NK-92 treated with Interleukin-12 subunit alpha and Interleukin-12 subunit beta, amount 100 ng/mL, for 24 hours (cell line): ENCODE data around the gene F3.

Source experiments
- DNase-seq: peaks from one replicate; lab custom pipeline; 2025; lab: John Stamatoyannopoulos, UW

Gene F3

DNA sequence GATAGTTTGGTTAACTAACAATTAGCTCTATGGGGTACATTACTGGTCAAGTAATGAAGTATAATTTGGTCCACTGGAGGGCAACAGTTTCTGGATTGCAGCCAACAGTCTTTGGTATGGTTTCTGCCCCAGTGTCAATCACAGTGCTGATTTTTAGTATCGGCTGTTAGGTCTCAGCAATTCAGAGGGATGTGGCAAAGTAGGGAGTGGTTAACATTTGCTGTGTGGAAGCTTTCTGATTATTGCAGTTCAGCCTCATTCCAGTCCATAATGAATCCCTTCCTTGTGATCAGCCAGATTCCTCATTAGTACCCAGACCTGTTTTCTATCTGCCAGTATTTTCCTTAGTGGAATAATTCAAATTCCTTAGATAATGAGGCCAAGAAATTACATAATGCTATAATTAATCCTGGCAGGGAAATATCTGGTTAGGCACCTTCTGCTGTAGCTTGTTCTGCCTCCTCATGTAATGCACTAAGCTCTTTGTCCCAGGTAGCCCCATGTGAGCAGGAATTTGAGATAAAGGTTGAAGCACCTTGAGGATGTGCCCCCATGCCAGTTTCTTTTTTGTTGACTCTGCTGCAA lies 14.0 kb downstream of the F3 start:
- no peak for DNase-seq

GRCh38 chr1:94526152-94526980 lies 15.2 kb downstream of the F3 start:
- DNase-seq: no peak

DNA sequence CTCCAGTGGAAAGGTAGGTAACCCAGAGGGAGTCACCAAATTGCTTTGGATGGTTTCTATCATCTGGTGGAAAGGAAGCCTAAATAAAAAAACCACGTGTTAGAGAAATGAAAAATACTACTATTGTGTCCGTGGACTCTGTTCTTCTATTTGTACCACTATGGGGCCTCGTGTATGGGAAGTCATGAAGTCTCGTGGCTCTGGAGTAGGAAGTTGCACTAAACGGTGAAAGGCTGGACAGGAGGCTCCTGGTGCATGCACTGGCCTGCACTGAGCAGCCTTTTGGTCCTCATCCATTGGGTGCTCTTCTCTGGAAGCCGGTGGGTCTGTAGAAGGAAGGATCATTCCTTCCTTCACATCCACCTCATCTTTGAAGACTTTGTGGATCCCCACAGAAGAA lies 17.0 kb downstream of the F3 start:
- DNase-seq: no peak

DNA sequence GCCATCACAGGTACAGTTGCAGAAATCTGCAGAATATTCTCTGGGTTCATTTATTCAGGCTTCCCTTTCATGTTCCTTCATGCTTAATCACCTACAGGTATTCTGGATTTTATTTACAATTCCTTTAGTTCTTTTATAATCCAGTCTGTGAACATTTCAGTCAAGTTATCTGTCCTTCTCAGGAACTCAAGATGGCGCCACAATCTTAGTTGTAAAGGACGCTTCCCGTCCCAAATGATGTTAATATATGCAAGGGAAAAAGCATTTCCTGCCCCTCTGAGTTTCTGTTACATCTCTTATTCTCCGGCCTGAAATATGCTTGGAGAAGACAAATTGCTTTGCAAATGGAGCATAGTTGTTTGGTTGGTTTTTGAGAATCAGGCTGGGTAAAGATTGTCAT lies 19.3 kb downstream of the F3 start:
- DNase-seq: no peak

DNA sequence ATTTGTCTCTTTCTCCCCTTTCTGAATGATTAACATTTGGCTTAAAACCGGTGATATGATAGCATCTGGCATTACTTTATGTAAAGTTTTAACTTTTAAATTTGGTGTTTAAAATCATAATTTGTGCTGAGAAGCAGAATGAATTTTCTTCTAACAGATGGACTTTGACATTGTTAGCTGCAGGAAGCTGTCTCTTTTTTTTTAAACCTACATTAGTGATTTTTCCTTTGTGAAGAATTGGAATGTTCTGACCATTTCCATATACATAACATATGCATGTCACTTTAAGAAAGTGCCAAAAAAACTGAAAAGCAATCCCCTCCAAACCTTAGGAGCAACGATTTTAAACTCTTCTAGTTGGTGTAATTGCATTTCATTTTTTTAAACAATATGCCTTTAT lies 22.2 kb downstream of the F3 start:
- no peak for DNase-seq

DNA sequence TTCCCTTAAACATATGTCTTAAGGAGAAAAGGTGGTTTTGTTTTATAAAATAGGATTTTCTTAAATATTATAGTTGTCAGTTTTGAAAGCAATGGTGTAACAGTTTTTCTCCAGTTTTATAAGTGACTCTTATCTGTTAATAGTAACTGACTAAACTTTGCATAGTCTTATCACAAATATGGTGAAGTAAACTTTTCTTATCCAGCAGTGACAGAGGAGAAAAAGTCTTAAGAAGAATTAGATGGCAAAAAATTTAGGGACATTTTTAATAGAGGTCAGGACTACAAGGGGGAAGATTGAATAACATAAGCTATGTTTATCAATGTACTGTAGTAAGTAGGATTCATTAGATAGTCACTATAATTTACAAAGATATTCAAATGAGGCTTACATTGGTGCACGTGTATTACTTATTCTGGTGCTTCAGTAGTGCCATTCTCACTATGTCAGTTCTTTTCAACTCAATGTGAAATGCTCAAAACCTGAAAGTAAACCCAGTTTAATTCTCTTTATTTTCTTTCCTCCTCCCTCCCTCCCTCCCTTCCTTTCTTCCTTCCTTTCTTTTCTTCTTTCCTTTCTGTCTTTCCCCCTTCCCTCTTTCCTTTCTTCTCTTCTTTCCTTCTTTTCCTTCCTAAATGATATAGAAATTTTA lies 26.1 kb downstream of the F3 start:
- DNase-seq: no peak

DNA sequence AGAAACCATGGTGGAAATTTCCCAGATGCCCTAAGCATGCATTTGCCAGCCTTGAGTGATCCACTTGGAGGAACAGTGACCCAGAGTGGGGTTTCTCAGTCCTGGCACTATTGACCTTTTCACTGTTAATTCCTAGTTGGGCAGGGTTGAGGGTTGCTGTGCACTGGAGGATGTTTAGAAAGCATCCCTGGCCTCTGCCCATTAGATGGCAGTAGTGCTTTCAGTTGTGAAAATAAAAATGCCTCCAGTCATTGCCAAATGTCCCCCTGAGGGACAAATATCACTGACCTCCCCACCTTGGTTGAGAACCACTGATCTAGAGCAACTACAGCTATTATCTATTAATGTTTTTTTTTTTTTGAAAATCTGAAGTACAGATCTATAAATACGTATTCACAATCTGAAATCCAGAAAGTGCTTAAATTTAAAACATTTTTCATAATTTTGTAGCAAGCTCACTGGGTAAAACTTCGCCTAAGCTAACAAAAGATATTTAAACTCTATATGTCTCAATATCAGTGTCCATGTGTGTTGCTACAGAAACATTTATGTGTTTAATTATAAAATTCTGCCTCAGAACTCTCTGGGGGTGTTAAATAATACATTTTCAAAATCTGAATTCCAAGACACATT lies 27.3 kb downstream of the F3 start:
- DNase-seq: no peak

DNA sequence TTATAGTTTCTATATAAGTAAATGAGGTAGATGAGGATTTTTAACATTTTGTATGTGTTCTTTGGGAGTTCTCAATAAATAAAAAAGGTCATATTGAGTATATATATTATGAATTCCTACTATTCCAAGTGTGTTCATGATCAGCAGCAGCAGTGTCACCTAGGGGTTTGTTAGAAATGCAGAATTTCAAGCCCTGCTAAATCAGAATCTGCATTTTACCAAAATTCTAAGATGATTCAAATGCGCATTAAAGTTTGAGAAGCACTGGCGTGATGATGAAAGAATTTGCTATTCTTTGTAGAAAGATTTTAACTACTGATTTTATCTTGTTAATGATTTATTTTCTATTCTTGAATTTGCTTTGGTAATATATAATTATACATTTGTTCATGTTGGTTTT lies 28.7 kb downstream of the F3 start:
- no peak for DNase-seq

DNA sequence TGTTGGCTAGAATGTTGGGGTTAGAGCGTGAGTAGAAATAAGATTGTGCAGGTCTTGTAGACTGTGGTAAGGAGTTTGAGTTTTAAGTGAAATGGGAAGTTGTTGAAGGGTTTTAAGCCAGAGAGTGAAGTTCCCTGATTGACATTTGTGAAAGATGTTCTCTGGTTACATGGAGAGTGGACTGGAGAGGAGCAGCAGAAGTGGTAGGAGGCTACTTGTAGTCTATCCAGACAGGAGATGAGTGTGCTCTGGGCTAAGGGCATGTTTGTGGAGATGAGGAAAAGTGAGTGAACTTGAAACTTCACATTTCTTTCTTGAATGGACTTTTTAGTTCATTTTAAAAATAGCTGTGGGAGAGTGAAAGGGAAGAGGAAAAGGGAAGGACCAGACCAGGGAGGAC lies 37.0 kb downstream of the F3 start:
- no peak for DNase-seq

- no peak for DNase-seq
Measured at GRCh38 chr1:94503153-94503552, 38.4 kb downstream of the F3 start.

DNA sequence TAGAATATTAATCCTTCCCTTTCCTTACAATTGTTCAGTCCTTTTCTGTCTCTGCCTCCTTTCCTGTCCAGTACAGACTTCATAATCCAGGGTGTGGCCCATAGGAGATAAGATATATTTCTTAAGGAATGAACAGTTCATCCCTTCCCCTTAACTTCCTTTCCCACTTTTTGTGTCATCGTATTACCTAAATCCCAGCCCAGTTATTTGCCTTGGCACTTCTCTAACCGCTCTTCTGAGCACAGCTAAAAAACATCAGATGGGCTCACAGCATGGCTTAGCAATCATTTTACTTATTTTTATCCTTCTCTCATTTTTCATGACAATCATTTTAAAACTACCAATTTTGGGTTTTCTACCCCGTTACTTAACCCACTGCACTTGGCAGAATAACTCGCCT lies 39.6 kb downstream of the F3 start:
- DNase-seq: no peak

DNA sequence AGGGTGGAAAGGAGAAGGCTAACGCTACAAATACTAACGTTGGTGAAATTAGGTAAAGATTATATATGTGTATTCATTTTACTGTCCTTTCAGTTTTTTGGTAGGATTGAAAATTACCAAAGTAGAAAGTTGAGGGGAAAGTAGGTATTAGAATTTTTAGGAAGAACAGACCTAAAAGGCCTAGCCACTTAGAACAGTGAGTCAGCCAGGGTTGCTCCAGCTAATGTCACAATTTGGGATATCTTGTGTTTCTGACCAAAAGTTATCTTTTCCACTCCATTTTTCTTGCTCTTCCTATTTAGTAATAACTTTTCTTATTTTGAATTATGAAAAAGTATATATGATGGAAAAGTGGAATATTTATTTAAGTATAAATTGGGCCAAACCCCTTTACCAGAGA lies 40.1 kb downstream of the F3 start:
- DNase-seq: no peak

DNA sequence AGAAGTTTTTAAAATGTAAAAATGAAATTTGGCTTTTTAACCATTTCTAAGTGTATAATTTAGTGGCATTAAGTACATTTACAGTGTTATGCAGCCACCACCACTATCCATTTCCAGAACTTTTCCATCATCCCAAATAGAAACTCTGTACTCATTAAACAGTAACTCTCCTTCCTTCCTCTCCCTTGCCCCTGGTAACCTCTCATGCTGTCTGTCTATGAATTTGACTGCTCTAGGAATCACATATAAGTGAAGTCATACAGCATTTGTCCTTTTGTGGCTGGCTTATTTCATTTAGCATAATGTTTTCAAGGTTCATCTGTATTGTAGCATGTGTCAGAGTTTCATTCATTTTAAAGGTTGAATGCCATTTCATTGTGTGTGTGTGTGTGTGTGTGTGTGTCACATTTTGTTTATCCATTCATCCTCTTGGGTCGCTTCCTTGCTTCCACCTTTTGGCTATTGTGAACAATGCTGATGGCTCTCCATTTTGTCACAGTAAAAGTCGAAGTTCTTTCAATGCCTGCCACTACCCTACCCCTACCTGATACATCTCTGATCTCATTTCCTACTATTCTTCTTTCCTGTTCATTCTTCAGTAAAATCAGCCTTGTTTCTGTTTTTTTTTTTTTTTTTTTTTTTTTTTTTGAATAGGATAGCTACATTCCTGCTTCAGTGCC lies 45.3 kb downstream of the F3 start:
- no peak for DNase-seq

GRCh38 chr1:94490556-94490955 lies 51.0 kb downstream of the F3 start:
- DNase-seq: no peak

DNA sequence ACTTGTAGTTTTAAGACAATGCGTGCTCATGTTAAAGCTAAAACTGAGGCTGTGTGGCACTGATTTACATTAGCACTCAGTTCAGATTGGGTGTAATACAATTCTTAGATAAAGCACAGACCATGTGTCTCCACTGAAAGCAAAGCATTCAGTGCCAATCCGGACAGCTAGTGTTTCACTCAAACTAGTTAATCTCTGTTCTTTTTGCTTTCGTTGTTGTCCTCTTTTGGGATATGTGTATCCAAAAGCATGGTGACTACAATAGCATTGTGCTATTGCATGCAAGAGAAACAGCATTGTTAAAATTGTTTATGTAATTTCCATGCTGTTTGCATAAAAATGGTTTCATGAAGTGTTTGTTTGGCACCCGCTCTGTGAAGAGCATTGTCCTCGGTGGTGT lies 54.6 kb downstream of the F3 start:
- DNase-seq: no peak

DNA sequence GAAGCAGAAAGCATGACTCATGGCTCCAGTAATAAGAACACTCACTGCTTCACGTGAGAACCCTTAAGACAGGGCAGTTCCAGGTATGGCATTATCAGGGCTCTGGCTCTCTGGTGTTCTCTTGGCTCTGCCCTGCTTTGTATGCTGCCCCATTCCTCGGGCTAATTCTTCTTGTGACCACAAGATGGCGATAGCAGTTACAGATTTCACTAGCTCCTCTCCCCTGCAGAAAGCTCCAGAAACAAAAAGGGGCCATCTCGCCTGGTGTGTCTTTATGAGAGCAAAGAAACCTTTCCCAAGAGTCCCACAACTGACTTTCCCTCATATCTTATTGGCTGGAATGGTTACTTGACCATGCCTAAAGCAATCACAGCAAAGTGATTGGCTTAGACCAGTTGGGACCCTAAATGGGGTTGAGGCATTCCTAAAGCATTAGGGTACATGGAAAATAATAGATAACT lies 60.1 kb downstream of the F3 start:
- peak; percentile 1 for DNase-seq

DNA sequence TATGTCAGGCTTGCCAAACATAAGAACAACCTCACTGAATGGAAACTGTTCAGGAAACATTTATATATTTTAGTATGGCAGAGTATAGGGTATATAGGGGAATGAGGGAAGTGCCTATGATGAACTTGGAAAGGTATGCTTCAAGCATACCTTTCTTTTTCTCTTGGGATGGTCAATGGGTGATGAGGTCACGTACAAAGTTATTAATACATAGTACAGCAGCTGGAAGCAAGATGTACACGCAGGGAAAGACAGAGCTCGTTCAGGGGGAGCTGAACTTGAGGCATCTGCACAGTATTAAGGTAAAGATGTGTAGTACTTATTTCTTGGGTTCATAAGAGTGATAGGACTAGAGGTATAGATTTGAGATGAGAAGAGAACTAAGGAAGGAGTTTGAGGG lies 61.9 kb downstream of the F3 start:
- DNase-seq: no peak
